ENCODE measurements around the gene BCAS1.

BCAS1 gene

DNA sequence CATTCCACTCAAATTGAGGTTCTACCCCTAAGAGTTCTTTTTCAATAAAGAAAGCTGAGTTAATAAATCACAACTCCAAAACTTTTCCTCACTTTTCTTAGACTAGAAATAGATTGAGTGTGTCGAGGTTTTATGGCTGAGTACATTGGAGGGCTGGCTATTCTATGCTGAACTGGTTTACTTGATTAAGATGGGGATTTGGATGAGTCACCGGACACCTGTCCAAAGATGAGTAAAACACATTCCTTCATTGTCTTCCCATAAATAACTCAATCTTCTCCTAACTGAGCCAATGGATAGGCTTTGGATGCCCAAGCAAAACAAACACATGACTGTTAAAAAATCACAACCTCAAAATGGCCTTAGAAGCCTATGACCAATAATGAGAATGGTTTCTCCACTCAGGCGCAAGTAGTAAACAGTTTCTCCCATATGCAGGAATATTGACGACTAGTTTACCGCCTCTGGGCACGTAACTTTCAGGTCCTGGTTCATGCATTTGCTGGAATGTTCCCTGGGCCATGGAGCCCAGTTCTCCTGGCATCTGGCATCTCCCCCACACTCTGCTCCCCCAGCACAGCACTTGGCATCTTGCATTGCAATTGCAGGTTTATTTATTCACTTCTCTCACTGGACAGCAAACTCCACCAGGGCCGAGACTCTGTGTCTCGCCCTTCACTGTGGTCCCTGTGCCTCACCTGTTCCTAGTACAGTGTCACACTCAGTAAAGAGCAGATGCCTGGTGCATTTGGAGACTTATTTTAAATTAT lies 43.9 kb downstream of the BCAS1 start:
- DNase-seq (ENCODE audit: low read depth), result no peak
- H3K4me3 ChIP-seq (ENCODE audit: low read depth, low read length), result no peak overlapping the region
- TF ChIP-seq, protein P1, sequence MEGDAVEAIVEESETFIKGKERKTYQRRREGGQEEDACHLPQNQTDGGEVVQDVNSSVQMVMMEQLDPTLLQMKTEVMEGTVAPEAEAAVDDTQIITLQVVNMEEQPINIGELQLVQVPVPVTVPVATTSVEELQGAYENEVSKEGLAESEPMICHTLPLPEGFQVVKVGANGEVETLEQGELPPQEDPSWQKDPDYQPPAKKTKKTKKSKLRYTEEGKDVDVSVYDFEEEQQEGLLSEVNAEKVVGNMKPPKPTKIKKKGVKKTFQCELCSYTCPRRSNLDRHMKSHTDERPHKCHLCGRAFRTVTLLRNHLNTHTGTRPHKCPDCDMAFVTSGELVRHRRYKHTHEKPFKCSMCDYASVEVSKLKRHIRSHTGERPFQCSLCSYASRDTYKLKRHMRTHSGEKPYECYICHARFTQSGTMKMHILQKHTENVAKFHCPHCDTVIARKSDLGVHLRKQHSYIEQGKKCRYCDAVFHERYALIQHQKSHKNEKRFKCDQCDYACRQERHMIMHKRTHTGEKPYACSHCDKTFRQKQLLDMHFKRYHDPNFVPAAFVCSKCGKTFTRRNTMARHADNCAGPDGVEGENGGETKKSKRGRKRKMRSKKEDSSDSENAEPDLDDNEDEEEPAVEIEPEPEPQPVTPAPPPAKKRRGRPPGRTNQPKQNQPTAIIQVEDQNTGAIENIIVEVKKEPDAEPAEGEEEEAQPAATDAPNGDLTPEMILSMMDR (IDR thresholded peaks at IDR 0.05; ENCODE audit: control insufficient read depth, extremely low read depth, insufficient read depth), result no peak

DNA sequence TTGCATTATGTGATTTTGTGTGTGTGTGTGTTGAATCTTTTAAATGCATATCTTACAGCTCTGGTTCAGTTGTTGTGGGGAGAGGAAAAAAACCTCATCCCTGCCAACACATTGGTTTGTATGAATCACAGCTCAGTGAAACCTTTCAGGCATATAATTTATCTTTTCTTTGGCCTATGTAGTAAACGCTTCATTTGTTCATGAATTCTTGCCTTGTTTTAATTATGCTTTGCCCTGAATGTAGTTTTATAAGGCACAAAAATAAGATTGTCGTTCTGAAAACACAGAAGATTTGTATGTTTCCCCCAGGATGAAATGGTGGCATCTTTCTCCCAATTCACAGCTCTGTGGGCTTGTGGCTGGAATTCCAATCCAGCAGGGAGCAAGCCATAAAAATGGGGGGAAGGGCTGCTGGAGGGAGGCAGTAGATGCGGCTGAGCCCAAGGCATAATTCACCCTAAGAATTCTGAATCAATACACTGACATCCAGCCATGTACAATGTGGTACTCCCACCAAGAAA lies 45.1 kb downstream of the BCAS1 start:
- no peak overlapping the region for H3K4me3 ChIP-seq (ENCODE audit: low read depth, low read length)
- no peak for DNase-seq (ENCODE audit: low read depth)
- TF ChIP-seq, protein P1 (IDR thresholded peaks at IDR 0.05; ENCODE audit: control insufficient read depth, extremely low read depth, insufficient read depth), result no peak

DNA sequence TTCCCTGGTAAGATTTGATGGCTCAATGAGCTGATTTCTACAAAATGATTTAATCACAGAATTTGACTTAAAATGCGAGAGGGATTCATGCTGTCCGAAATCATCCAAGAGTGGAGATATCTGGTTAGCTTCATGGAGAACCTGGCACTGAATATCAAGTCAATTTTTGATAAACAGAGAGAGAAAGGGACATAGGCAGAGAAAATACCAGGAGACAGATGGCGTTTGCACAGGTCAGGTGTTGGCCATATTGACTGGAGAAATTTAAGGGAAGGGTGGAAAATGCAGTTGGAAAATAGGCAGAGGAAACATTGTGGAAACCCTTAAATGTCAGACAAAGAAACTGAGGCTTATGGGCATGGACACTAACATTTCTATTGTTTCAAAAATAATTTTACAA lies 47.0 kb downstream of the BCAS1 start:
- DNase-seq (ENCODE audit: low read depth), result no peak
- H3K4me3 ChIP-seq (ENCODE audit: low read depth, low read length), result no peak overlapping the region
- TF ChIP-seq, protein P1 (IDR thresholded peaks at IDR 0.05; ENCODE audit: control insufficient read depth, extremely low read depth, insufficient read depth), result no peak

DNA sequence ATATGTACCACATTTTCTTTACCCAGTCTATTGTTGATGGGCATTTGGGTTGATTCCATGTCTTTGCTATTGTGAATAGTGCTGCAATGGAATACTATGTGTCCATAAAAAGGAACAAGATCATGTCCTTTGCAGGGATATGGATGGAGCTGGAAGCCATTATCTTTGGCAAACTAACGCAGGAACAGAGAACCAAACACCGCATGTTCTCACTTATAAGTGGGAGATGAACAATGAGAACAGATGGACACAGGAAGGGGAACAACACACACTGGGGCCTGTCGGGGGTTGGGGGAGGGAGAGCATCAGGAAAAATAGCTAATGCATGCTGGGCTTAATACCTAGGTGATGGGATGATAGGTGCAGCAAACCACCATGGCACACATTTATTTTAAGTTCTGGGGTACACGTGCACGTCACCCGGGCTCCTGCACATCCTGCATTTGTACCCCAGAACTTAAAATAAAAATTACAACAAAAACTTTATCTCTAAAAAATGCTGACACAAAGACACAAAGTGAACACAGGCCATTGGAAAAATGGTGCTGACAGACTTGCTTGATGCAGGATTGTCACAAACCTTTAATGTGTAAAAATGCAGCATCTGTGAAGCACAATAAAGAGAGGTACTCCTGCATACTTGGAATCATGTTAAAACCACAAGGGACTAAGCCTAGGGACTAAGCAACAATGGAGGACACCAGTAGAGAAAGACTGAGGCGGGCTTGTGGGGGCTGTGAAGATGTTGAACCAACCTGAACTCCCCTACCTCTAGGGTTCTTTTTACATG lies 48.8 kb downstream of the BCAS1 start:
- no peak for DNase-seq (ENCODE audit: low read depth)
- TF ChIP-seq, protein P1 (IDR thresholded peaks at IDR 0.05; ENCODE audit: control insufficient read depth, extremely low read depth, insufficient read depth), result no peak
- H3K4me3 ChIP-seq (ENCODE audit: low read depth, low read length), result no peak overlapping the region

DNA sequence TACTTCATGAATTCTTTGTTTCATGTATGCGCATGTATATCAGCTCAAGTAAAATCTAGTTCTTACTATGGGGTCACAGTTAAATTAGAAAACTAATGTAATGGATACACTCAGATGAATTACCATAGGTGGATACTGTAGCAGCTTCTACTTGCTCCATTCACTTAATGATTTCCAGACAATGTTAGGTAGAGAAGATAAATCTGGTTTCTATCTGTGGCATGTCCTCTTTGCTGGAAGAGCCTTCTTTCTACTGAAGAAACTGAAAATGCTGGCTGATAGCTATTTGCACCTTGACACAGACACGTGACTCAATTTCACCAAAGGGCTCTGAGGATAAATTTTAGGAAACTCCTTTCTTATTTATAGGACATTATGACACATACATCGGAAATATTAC lies 49.5 kb downstream of the BCAS1 start:
- DNase-seq (ENCODE audit: low read depth), result no peak
- TF ChIP-seq, protein P1 (IDR thresholded peaks at IDR 0.05; ENCODE audit: control insufficient read depth, extremely low read depth, insufficient read depth), result no peak
- no peak overlapping the region for H3K4me3 ChIP-seq (ENCODE audit: low read depth, low read length)

DNA sequence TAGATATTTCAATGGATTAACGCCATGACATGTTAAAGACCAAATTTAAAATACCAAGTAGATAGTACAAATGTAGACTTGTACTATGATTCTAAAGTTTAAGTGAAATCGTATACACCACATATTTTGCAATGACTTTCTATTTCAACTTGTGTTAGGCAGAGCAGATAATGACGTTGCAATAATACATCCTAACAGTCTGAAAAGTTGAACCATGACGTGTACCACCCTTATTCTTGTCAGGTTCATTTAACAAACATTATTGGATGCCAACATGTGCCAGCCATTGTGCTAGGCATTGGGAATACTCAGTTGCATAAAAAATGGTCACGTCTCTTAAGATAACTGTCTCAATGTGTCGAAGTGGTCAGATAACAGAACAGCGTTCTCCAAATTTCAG lies 50.0 kb downstream of the BCAS1 start:
- no peak for DNase-seq (ENCODE audit: low read depth)
- no peak overlapping the region for H3K4me3 ChIP-seq (ENCODE audit: low read depth, low read length)
- TF ChIP-seq, protein P1 (IDR thresholded peaks at IDR 0.05; ENCODE audit: control insufficient read depth, extremely low read depth, insufficient read depth), result no peak
